ENCODE results near the gene NRXN3.

The NRXN3 gene

GRCh38 chr14:79680087-79680486 is 1509.9 kb downstream of the NRXN3 start:
- TF ChIP-seq, protein P1, sequence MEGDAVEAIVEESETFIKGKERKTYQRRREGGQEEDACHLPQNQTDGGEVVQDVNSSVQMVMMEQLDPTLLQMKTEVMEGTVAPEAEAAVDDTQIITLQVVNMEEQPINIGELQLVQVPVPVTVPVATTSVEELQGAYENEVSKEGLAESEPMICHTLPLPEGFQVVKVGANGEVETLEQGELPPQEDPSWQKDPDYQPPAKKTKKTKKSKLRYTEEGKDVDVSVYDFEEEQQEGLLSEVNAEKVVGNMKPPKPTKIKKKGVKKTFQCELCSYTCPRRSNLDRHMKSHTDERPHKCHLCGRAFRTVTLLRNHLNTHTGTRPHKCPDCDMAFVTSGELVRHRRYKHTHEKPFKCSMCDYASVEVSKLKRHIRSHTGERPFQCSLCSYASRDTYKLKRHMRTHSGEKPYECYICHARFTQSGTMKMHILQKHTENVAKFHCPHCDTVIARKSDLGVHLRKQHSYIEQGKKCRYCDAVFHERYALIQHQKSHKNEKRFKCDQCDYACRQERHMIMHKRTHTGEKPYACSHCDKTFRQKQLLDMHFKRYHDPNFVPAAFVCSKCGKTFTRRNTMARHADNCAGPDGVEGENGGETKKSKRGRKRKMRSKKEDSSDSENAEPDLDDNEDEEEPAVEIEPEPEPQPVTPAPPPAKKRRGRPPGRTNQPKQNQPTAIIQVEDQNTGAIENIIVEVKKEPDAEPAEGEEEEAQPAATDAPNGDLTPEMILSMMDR (IDR thresholded peaks at IDR 0.05; ENCODE audit: extremely low read depth, insufficient read depth, missing control alignments): no peak
- in situ Hi-C loops (cut with MboI; ENCODE audit: low pct_unique_long_range_greater_than_20kb, low sequenced_read_pairs, unreplicated experiment): no loop called here
- DNase-seq (ENCODE audit: low spot score): no peak

- no peak for DNase-seq (ENCODE audit: low spot score)
- TF ChIP-seq, protein P1 (IDR thresholded peaks at IDR 0.05; ENCODE audit: extremely low read depth, insufficient read depth, missing control alignments): no peak
- in situ Hi-C loops (cut with MboI; ENCODE audit: low pct_unique_long_range_greater_than_20kb, low sequenced_read_pairs, unreplicated experiment): no loop called here
These were observed 1516.0 kb downstream of the NRXN3 start for GRCh38 chr14:79686196-79686595.

DNA sequence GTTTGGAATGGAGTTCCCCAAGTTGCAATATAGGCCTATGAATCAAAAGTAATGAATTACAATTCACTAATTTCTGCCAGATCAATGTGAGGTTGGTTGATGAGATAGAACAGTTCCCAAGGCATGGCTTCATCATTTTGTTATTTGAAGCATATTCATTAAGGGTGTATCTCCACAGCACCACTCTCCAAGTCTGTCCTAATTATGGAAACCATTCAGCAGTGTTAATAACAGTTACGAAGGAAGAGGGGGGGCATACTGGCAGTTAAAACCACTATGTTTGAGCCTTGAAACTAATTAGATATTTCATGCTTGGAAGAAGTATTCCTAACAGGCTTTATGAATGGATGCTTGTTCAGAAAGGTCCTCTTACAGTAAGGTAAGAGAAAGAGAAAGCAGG is 1520.8 kb downstream of the NRXN3 start:
- TF ChIP-seq, protein P1 (IDR thresholded peaks at IDR 0.05; ENCODE audit: extremely low read depth, insufficient read depth, missing control alignments): no peak
- DNase-seq (ENCODE audit: low spot score): no peak
- in situ Hi-C loops (cut with MboI; ENCODE audit: low pct_unique_long_range_greater_than_20kb, low sequenced_read_pairs, unreplicated experiment): no loop called here

GRCh38 chr14:79693935-79694334 is 1523.8 kb downstream of the NRXN3 start:
- DNase-seq (ENCODE audit: low spot score): no peak
- TF ChIP-seq, protein P1 (IDR thresholded peaks at IDR 0.05; ENCODE audit: extremely low read depth, insufficient read depth, missing control alignments): no peak
- in situ Hi-C loops (cut with MboI; ENCODE audit: low pct_unique_long_range_greater_than_20kb, low sequenced_read_pairs, unreplicated experiment): no loop called here

- no peak for DNase-seq (ENCODE audit: low spot score)
- in situ Hi-C loops (cut with MboI; ENCODE audit: low pct_unique_long_range_greater_than_20kb, low sequenced_read_pairs, unreplicated experiment): no loop called here
- TF ChIP-seq, protein P1 (IDR thresholded peaks at IDR 0.05; ENCODE audit: extremely low read depth, insufficient read depth, missing control alignments): no peak
These were observed 1525.1 kb downstream of the NRXN3 start for GRCh38 chr14:79695307-79695706.

DNA sequence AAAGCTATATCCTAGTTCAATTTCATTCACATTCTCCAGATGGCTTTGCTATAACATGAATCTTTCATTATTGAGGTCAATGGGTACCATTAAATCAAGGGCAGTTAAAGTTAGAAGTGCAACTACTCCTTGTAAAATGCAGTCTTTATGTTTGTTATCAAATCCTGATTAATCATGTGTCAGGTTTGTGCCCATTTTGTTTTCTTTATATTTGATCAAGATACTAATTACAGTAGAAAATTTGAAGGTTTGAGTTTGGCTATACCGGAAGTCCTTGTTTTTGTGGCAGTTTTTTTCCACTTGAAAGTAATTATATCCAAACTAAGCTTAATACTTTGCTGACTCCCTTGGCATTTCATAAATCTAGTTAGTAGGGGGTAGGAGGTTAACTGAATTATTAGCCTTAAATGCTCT is 1528.1 kb downstream of the NRXN3 start:
- TF ChIP-seq, protein P1 (IDR thresholded peaks at IDR 0.05; ENCODE audit: extremely low read depth, insufficient read depth, missing control alignments): no peak
- in situ Hi-C loops (cut with MboI; ENCODE audit: low pct_unique_long_range_greater_than_20kb, low sequenced_read_pairs, unreplicated experiment): no loop called here

GRCh38 chr14:79699206-79699605 is 1529.0 kb downstream of the NRXN3 start:
- TF ChIP-seq, protein P1 (IDR thresholded peaks at IDR 0.05; ENCODE audit: extremely low read depth, insufficient read depth, missing control alignments): no peak
- DNase-seq (ENCODE audit: low spot score): no peak
- in situ Hi-C loops (cut with MboI; ENCODE audit: low pct_unique_long_range_greater_than_20kb, low sequenced_read_pairs, unreplicated experiment): no loop called here

More for the DNA sequence above, 1528.1 kb downstream of the NRXN3 start:
- no peak for DNase-seq (ENCODE audit: low spot score)
